Karpas-422 (cell line): ENCODE data around the gene CNN3. TPM values are rescaled to one million over a fixed set of nuclear protein-coding genes. Genes with fewer than 3 reads are reported as not detected.
"Not testable (repeated sequence)": the region's sequence is repeated elsewhere in the genome, so short reads cannot be mapped to it uniquely, and the experiment has no call there.

ENCODE experiments used
- DNase-seq: peaks from one replicate; pipeline ENCODE4 v3.0.0-alpha.2; 2015
- H2AFZ ChIP-seq: fragments of 200-600 bp; sonication (generic); 2 replicates; pipeline ENCODE4 v1.6.1; 2014; ENCODE audit warnings: antibody characterized with exemption, low read length, mixed read lengths
- H3K27ac ChIP-seq: fragments of 200-600 bp; sonication (generic); 2 replicates; pipeline ENCODE4 v1.5.1; 2014; ENCODE audit warnings: mild to moderate bottlenecking, low read length, moderate library complexity
- H3K27me3 ChIP-seq: fragments of 200-600 bp; sonication (generic); 2 replicates; pipeline ENCODE4 v1.6.1; 2014; ENCODE audit warnings: low read length, mixed read lengths
- H3K36me3 ChIP-seq: fragments of 200-600 bp; sonication (generic); 2 replicates; pipeline ENCODE4 v1.6.1; 2014; ENCODE audit warnings: low read length, mixed read lengths; ENCODE audit not compliant: insufficient read depth
- H3K4me1 ChIP-seq: fragments of 200-600 bp; sonication (generic); 2 replicates; pipeline ENCODE4 v1.6.1; 2014; ENCODE audit warnings: mild to moderate bottlenecking, low read length, mixed read lengths
- H3K4me2 ChIP-seq: fragments of 200-600 bp; sonication (generic); 2 replicates; pipeline ENCODE4 v1.6.1; 2014; ENCODE audit warnings: low read length, low read depth, mild to moderate bottlenecking; ENCODE audit not compliant: poor library complexity, severe bottlenecking
- H3K4me3 ChIP-seq: fragments of 200-600 bp; sonication (generic); 2 replicates; pipeline ENCODE4 v1.5.1; 2014; ENCODE audit warnings: mild to moderate bottlenecking, antibody characterized with exemption, low read length, mixed read lengths
- H3K79me2 ChIP-seq: fragments of 200-600 bp; sonication (generic); 2 replicates; pipeline ENCODE4 v1.6.1; 2014; ENCODE audit warnings: mild to moderate bottlenecking, low read length, mixed read lengths
- H3K9ac ChIP-seq: fragments of 200-600 bp; sonication (generic); 2 replicates; pipeline ENCODE4 v1.6.0; 2014; ENCODE audit warnings: low read length
- H3K9me2 ChIP-seq: fragments of 200-600 bp; sonication (generic), shearing (Covaris generic); replicated peaks from 2 replicates; pipeline ENCODE4 v1.6.0; 2014; ENCODE audit warnings: mild to moderate bottlenecking, low read length, moderate library complexity; ENCODE audit not compliant: insufficient read depth
- H3K9me3 ChIP-seq: fragments of 300-700, 200-600 bp; sonication (generic); 2 replicates; pipeline ENCODE4 v1.6.1; 2014; ENCODE audit warnings: low read length, mixed read lengths
- H4K20me1 ChIP-seq: fragments of 200-600 bp; sonication (generic); 2 replicates; pipeline ENCODE4 v1.6.1; 2014; ENCODE audit warnings: mild to moderate bottlenecking, antibody characterized with exemption, low read length, low read depth; ENCODE audit not compliant: insufficient read depth
- total RNA-seq: library from RNA; depleted of rRNA; stranded (reverse); fragments of >200 nt; shearing (Covaris generic); gene quantifications from 2 replicates; pipeline ENCODE4 v1.2.3, GENCODE V29; 2014; ENCODE audit warnings: low replicate concordance

CNN3 gene
- total RNA-seq, 1 experiment from 2014 or later = 4.8 TPM

DNA sequence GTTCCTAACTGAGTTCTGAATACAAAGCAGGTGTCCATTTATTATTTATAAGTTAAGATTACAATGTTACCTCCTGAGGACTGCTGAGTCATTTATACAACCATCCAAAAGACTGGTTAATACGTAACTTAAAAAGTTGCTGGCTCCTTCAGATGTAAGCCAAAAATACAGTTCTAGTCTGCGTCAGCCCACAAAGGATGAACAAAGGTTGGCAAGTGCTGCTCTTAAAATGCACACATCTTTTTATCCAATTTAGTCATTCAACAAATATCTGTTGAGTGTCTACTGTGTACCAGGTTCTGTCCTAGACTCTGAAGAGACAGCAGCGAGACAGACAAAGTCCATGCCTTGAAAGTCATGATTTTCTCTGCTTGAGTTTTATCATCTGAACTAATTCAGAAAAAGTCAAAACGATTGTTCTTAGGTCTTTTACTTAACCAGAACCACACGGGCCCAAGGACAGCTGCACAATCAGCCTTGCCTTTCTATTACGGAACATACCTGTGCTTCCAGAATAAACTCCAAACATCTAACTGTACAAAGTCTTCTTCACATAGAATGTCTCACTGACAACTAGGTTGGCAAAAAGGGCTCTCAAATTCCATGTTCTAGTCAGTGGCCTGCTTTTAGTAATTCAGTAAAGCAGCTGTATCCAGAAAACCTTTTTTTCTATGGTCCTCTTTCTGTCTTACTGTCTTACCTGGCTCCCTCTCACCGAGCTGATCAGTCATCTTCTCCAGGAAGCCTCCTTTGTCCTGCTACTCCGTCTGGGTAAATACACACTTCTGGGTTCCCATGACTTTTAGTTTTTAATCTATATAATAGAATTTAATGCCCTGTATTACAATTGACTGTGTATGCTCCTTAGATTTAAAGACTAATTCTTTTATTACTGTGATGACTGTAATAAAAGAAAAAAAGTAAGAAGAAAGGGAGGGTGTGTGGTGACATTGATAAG is 15.5 kb upstream of the CNN3 start:
- Histone ChIP-seq H3K4me2 (no peak overlapping the region), H2AFZ (no peak overlapping the region), H3K36me3 (no peaks in the 10 kb centered on the region), H3K9ac (no peak overlapping the region), H3K27me3 (no peaks in the 10 kb centered on the region), H3K9me2 (no peaks in the 10 kb centered on the region), H4K20me1 (no peaks in the 10 kb centered on the region), H3K4me3 (no peak overlapping the region), H3K27ac (no peak overlapping the region), H3K4me1 (no peaks in the 10 kb centered on the region), H3K9me3 (no peaks in the 10 kb centered on the region), H3K79me2 (no peaks in the 10 kb centered on the region)
- no peak for DNase-seq

DNA sequence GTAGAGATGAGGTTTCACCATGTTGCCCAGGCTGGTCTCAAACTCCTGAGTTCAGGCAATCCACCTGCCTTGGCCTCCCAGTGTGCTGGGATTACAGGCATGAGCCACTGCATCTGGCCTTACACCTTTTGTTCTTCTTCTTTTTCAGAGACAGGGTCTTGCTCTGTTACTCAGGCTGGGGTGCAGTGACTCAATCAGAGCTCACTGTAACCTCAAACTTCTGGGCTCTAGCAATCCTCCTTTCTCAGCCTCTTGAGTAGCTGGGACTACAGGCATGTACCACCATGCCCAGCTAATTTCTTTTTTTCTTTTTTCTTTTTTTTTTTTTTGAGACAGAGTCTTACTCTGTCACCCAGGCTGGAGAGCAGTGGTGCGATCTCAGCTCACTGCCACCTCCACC is 14.6 kb upstream of the CNN3 start:
- not testable (repeated sequence) for DNase-seq, H3K27me3 ChIP-seq, H3K9me2 ChIP-seq, H2AFZ ChIP-seq, H3K27ac ChIP-seq, H3K9ac ChIP-seq, H3K9me3 ChIP-seq, H3K36me3 ChIP-seq, H3K4me3 ChIP-seq, H3K4me2 ChIP-seq, H4K20me1 ChIP-seq, H3K79me2 ChIP-seq, H3K4me1 ChIP-seq

DNA sequence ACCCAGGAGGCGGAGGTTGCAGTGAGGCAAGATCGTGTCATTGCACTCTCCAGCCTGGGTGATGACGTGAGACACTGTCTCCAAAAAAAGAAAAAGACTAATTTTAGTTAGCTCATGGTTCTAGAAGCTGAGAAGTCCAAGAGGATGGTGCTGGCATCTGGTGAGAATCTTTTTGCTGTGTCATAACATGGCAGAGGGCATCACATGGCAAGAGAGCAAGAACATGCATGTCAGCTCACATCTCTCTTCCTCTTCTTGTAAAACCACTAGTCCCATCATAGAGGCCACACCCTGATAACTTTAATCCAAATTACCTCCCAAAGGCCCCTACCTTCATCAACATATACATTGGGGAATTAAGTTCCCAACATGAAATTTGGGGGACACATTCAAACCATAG is 13.8 kb upstream of the CNN3 start:
- Histone ChIP-seq H3K9ac (no peak overlapping the region), H3K27ac (no peak overlapping the region), H3K27me3 (no peaks in the 10 kb centered on the region), H3K4me2 (no peak overlapping the region), H3K4me1 (no peaks in the 10 kb centered on the region), H3K4me3 (no peak overlapping the region), H3K36me3 (no peaks in the 10 kb centered on the region), H2AFZ (no peak overlapping the region), H4K20me1 (no peaks in the 10 kb centered on the region), H3K79me2 (no peaks in the 10 kb centered on the region), H3K9me3 (no peaks in the 10 kb centered on the region), H3K9me2 (no peaks in the 10 kb centered on the region)
- no peak for DNase-seq

DNA sequence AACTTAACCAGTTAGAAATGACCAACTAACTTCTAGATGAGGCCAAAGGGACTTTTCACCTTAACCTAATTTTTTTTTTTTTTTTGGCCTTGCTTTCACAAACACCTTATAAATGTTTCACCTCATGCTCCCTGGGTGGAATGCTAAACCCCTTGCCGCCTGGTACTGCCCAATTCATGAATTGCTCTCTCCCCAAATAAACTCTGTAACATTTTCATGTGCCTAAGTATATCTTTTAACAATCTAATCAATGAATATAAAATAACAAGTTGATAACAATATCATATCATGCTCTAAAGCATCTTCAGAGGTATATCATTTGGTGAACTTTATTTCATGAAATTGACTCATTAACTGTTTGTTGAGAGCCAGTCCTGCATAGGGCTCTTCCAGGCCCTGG is 10.9 kb upstream of the CNN3 start:
- Histone ChIP-seq H3K9me3 (no peaks in the 10 kb centered on the region), H3K9ac (no peak overlapping the region), H4K20me1 (no peaks in the 10 kb centered on the region), H3K4me2 (no peak overlapping the region), H3K36me3 (no peaks in the 10 kb centered on the region), H3K27ac (no peak overlapping the region), H3K27me3 (no peaks in the 10 kb centered on the region), H2AFZ (no peak overlapping the region), H3K79me2 (no peaks in the 10 kb centered on the region), H3K4me1 (no peaks in the 10 kb centered on the region), H3K9me2 (no peaks in the 10 kb centered on the region), H3K4me3 (no peak overlapping the region)
- DNase-seq = no peak

DNA sequence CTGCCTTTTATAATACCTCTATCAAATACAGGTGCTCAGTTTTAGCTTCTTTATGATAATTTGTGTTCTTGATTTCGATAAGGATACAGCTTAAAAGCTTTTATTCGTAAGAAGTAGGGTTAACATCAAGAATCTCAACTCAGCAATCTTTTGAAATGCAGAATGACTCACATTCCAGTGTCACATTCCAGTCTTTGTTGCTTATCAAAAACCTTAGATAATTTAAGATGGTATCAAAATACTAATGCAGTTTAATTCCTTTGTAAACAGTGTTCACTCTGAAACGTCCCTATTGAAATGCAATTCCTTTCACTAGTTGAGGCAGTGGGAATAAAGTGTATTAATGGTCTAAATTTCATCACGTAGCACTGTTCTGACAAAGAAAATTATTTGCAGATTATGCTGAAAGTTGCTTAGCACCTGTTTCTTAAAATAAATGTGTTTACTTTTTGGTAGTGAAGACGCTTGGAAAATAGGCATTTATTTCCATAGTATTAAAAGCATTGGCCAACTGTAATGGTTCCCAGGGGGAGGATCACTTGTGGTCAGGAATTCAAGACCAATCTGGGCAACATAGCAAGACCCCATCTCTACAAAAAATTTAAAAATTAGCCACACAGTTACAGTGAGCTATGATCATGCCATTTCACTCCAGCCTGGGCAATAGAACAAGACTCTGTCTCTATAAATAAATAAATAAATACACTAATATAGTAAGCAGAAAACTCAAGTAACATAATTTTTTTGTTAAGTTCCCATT is 10.1 kb upstream of the CNN3 start:
- Histone ChIP-seq H3K4me3 (no peak overlapping the region), H3K79me2 (no peaks in the 10 kb centered on the region), H3K4me2 (no peak overlapping the region), H3K36me3 (no peaks in the 10 kb centered on the region), H3K4me1 (no peaks in the 10 kb centered on the region), H4K20me1 (no peaks in the 10 kb centered on the region), H3K27ac (no peak overlapping the region), H3K9me2 (no peaks in the 10 kb centered on the region), H3K27me3 (no peaks in the 10 kb centered on the region), H3K9me3 (no peaks in the 10 kb centered on the region), H2AFZ (no peak overlapping the region), H3K9ac (no peak overlapping the region)
- DNase-seq = no peak

DNA sequence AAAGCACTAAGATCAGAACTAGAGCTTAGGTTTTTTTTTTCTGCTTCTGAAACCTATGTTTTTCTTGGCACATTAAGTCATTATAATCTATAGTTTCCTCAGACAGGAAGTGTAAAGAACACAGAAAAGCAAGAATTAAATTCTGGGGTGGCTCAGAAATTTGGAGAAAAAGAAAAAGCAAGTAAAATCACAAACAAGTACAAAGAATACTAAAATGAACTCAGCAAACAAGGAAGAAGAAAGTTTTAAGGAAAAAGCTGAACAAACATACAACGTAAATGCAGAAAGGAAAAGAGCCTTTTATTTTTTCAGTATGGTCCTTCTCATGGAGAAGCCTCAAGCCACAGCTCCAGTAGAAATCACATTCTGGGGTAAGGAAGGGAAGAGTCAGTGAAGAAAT is 8.6 kb upstream of the CNN3 start:
- H3K36me3 ChIP-seq = no peaks in the 10 kb centered on the region
- no peaks in the 10 kb centered on the region for H4K20me1 ChIP-seq
- no peaks in the 10 kb centered on the region for H3K9me2 ChIP-seq
- no peak overlapping the region for H3K27ac ChIP-seq
- H3K9me3 ChIP-seq = no peaks in the 10 kb centered on the region
- no peak overlapping the region for H3K4me3 ChIP-seq
- H3K9ac ChIP-seq = no peak overlapping the region
- H3K27me3 ChIP-seq = no peaks in the 10 kb centered on the region
- DNase-seq = no peak
- H3K79me2 ChIP-seq = no peaks in the 10 kb centered on the region
- H2AFZ ChIP-seq = no peak overlapping the region
- H3K4me1 ChIP-seq = no peaks in the 10 kb centered on the region
- H3K4me2 ChIP-seq = no peak overlapping the region

DNA sequence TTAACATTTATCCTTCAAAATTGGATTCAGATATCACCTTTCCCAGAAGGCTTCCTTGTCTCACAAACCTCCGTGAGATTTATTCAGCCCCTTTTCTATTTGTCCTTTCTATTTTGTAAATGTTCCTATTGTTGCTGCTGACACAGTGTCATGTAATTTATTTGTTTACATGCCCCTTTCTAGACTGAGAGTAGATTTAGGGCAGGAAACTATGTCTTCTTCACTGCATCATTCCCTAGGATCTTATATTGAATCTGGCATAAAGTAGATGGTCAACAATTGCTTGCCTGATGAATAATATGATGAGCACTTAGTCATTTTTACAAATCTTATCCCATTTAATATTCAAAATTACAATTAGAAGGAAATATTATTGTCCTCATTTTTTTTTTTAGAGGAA is 8.1 kb upstream of the CNN3 start:
- Histone ChIP-seq H3K9ac (no peak overlapping the region), H3K79me2 (no peaks in the 10 kb centered on the region), H4K20me1 (no peaks in the 10 kb centered on the region), H3K36me3 (no peaks in the 10 kb centered on the region), H3K27me3 (no peaks in the 10 kb centered on the region), H3K27ac (no peak overlapping the region), H3K4me3 (no peak overlapping the region), H3K9me3 (no peaks in the 10 kb centered on the region), H2AFZ (no peak overlapping the region), H3K4me1 (no peaks in the 10 kb centered on the region), H3K4me2 (no peak overlapping the region), H3K9me2 (no peaks in the 10 kb centered on the region)
- DNase-seq = no peak

DNA sequence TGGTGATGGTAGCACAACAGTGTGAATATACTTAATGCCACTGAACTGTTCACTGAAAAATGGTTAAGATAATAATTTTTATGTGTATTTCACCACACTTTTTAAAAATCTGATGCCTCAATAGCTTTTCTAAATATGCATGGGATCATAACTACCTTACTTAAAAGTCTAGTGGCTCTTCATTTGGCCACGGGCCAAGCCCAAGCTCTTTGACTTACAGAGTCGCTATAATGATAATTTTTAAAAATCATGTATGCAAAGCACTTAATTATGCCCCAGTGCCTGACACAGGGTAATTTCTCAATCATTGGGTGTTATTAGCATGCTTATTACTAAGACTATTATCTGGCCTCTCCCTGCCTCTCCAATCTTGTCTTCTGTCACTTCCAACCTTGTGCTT is 7.6 kb upstream of the CNN3 start:
- Histone ChIP-seq H3K9me2 (no peaks in the 10 kb centered on the region), H3K9me3 (no peaks in the 10 kb centered on the region), H3K79me2 (no peaks in the 10 kb centered on the region), H4K20me1 (no peaks in the 10 kb centered on the region), H2AFZ (no peak overlapping the region), H3K36me3 (no peaks in the 10 kb centered on the region), H3K27ac (no peak overlapping the region), H3K27me3 (no peaks in the 10 kb centered on the region), H3K9ac (no peak overlapping the region), H3K4me1 (no peaks in the 10 kb centered on the region), H3K4me2 (no peak overlapping the region), H3K4me3 (no peak overlapping the region)
- no peak for DNase-seq
